ENCODE data around the gene WDR93.

Gene WDR93

DNA sequence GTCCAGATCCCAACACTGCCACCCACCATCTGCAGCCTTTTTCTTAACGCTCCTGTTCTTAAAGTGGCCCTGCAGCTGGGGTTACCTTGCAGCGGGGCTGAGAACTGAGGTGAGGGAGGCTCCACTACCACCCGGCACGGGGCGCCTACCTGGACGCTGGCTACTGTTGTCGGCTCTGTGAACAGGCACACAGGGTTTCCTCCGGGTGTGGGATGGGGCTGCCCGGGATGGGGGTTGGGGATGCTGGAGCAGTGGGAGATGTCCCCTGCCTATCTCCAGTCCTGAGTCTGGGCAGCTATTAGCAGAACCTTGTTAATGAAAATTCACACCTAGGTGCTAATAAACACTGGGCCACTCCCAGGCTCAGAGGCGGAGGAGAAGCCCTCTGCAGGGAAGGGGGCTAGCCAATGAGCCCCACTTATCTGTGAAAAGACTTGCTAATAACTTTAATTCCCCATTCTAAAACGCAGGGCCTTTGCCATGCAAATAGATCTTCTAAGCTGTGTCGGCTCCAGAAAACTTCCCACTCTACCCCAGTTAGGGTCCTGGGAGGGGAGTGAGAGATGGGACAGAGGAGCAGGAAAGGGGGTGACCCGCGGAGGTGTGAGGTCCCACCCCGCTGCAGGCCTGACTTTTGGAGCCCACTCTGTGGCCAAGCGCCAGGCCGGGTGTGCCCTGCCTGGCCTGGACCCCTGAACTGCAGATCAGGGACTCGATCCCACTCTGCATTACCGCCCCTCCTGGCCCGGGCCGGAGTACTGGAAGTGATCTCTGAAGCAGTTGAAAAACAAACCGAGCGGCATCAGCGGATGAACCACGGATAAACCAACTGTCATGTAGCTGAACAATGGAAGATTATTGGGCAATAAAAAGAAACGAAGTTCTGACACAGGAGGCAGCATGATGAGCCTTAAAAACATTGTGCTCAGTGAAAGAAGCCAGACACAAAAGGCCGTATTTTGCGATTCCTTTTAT is 57.4 kb downstream of the WDR93 start:
- Histone ChIP-seq H4K5ac (ENCODE audit: low read length) (no peak overlapping the region), H3K23ac (ENCODE audit: low read length) (no peak overlapping the region), H4K8ac (ENCODE audit: low read depth, low read length) (no peak overlapping the region), H2BK15ac (replicated peaks; ENCODE audit: low read depth) (no peak overlapping the region), H3K4me2 (ENCODE audit: low read length) (peak overlapping the region; percentile 49), H3K36me3 (ENCODE audit: control insufficient read depth, insufficient read depth, low read length) (no peaks in the 10 kb centered on the region), H2AK5ac (ENCODE audit: low read length) (no peak overlapping the region), H3K79me2 (ENCODE audit: control insufficient read depth, insufficient read depth, low read length) (peaks cover 13% of the 10 kb centered on the region), H3K18ac (ENCODE audit: low read length) (peak overlapping the region; percentile 85), H3K79me1 (ENCODE audit: low read length) (peaks cover 2% of the 10 kb centered on the region), H3K27ac (ENCODE audit: low read depth, low read length) (peak overlapping the region; percentile 25), H3K56ac (ENCODE audit: low read length) (peak overlapping the region; percentile 95), H2BK5ac (ENCODE audit: low read length) (peak overlapping the region; percentile 3), H3K27me3 (ENCODE audit: insufficient read depth, low read length, poor library complexity) (peaks cover 8% of the 10 kb centered on the region), H3K4me1 (ENCODE audit: control insufficient read depth, low read depth, low read length) (peaks cover 11% of the 10 kb centered on the region), H3K4ac (ENCODE audit: low read depth, low read length) (no peak overlapping the region), H3K4me3 (ENCODE audit: low read length) (peak overlapping the region; percentile 39), H3K9ac (ENCODE audit: low read length) (peak overlapping the region; percentile 88), H2BK120ac (ENCODE audit: low read depth, low read length) (no peak overlapping the region)
- no CpG with 5 or more reads among the region's 28 CpGs for WGBS (ENCODE audit: extremely low coverage, insufficient coverage, low lambda C conversion rate)
- peak; percentile 91 for DNase-seq

DNA sequence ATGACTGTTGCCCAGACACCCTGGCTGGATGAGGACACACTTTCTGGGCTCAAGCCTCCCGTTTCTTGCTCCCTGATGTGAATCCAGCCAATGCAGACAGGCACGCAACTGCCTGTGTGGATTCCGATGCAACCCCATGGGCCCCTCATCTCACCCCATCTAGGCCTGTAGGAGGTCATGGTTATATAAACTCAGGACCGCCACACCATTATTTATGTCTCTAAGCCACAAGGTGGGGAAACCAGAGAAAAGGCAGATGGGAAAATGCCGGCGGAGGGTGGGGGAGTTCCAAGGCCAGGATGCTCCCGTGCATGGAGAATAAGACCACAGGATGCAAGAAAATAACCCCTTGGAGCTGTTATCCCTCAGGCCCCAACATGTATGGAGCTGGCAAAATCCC is 58.4 kb downstream of the WDR93 start:
- Histone ChIP-seq H3K56ac (ENCODE audit: low read length) (peak overlapping the region; percentile 95), H3K4me2 (ENCODE audit: low read length) (peak overlapping the region; percentile 49), H3K18ac (ENCODE audit: low read length) (no peak overlapping the region), H2AK5ac (ENCODE audit: low read length) (peak overlapping the region; percentile 75), H3K79me2 (ENCODE audit: control insufficient read depth, insufficient read depth, low read length) (peaks cover 13% of the 10 kb centered on the region), H2BK5ac (ENCODE audit: low read length) (no peak overlapping the region), H4K5ac (ENCODE audit: low read length) (no peak overlapping the region), H3K79me1 (ENCODE audit: low read length) (peaks cover 2% of the 10 kb centered on the region), H3K4ac (ENCODE audit: low read depth, low read length) (no peak overlapping the region), H2BK120ac (ENCODE audit: low read depth, low read length) (no peak overlapping the region), H4K8ac (ENCODE audit: low read depth, low read length) (no peak overlapping the region), H2BK15ac (replicated peaks; ENCODE audit: low read depth) (no peak overlapping the region), H3K23ac (ENCODE audit: low read length) (no peak overlapping the region), H3K27ac (ENCODE audit: low read depth, low read length) (no peak overlapping the region), H3K4me3 (ENCODE audit: low read length) (peak overlapping the region; percentile 53), H3K4me1 (ENCODE audit: control insufficient read depth, low read depth, low read length) (peaks cover 11% of the 10 kb centered on the region), H3K9ac (ENCODE audit: low read length) (peak overlapping the region; percentile 88), H3K27me3 (ENCODE audit: insufficient read depth, low read length, poor library complexity) (peaks cover 8% of the 10 kb centered on the region), H3K36me3 (ENCODE audit: control insufficient read depth, insufficient read depth, low read length) (no peaks in the 10 kb centered on the region)
- no peak for DNase-seq
- no CpG with 5 or more reads among the region's 7 CpGs for WGBS (ENCODE audit: extremely low coverage, insufficient coverage, low lambda C conversion rate)

DNA sequence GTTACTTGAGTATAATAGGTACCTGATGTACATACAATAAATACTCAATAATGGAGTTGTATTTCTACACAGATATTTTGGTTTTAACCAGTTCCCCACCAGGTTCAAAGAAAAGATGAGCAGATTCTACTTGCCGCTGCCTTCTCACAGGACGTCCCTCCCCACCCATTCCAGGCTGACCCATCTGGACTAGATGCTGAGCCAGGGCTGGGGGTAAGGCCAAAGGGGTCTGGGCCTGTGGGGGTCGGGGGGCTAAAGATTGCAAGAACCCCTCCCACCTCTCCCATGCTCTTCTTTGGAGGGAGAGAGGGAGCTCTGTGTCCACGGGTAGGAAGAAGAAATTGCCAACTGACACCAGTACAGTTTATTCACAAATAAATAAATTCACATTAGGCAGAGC is 58.9 kb downstream of the WDR93 start:
- Histone ChIP-seq H3K4me2 (ENCODE audit: low read length) (peak overlapping the region; percentile 77), H3K79me1 (ENCODE audit: low read length) (peaks cover 2% of the 10 kb centered on the region), H3K4me1 (ENCODE audit: control insufficient read depth, low read depth, low read length) (peaks cover 11% of the 10 kb centered on the region), H2BK120ac (ENCODE audit: low read depth, low read length) (no peak overlapping the region), H3K18ac (ENCODE audit: low read length) (no peak overlapping the region), H3K36me3 (ENCODE audit: control insufficient read depth, insufficient read depth, low read length) (no peaks in the 10 kb centered on the region), H3K56ac (ENCODE audit: low read length) (peak overlapping the region; percentile 95), H3K23ac (ENCODE audit: low read length) (peak overlapping the region; percentile 83), H3K27ac (ENCODE audit: low read depth, low read length) (no peak overlapping the region), H3K79me2 (ENCODE audit: control insufficient read depth, insufficient read depth, low read length) (peaks cover 13% of the 10 kb centered on the region), H2BK15ac (replicated peaks; ENCODE audit: low read depth) (no peak overlapping the region), H4K5ac (ENCODE audit: low read length) (no peak overlapping the region), H3K4ac (ENCODE audit: low read depth, low read length) (no peak overlapping the region), H4K8ac (ENCODE audit: low read depth, low read length) (no peak overlapping the region), H3K27me3 (ENCODE audit: insufficient read depth, low read length, poor library complexity) (peaks cover 8% of the 10 kb centered on the region), H2BK5ac (ENCODE audit: low read length) (no peak overlapping the region), H3K4me3 (ENCODE audit: low read length) (peak overlapping the region; percentile 53), H3K9ac (ENCODE audit: low read length) (peak overlapping the region; percentile 88), H2AK5ac (ENCODE audit: low read length) (no peak overlapping the region)
- no peak for DNase-seq
- no CpG with 5 or more reads among the region's 4 CpGs for WGBS (ENCODE audit: extremely low coverage, insufficient coverage, low lambda C conversion rate)

DNA sequence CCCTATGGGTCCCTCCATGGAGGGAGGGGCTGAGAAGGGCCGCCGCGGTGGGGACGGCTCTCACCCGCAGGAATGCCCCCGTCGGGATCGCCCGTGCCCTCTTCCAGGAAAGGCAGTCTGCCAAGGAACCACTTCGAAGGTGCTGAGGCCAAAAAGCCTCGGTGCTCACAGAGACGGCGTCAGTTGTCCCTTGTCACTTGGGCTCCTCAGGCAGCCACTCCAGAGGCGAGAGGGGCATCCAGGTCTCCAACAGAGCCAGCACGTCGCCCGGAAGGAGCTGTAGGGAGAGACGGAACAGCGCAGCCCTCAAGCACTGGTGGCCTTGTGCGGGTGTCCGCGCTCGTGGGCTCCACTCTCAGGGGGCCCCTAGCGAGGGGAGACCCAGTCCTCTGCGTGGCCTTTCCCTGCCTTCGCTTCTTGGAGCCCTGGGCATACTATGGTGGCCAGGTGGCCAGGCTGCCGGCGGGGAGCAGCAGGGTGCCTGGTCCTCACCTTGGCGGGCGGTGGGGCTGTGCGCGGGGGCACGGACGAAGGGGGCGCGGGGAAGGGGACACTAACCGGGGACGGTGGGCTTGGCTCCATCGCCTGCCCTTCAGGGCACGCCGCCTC is 59.4 kb downstream of the WDR93 start:
- H3K27ac ChIP-seq (ENCODE audit: low read depth, low read length): no peak overlapping the region
- H2BK5ac ChIP-seq (ENCODE audit: low read length): peak overlapping the region; percentile 38
- H3K18ac ChIP-seq (ENCODE audit: low read length): peak overlapping the region; percentile 53
- H2AK5ac ChIP-seq (ENCODE audit: low read length): no peak overlapping the region
- H3K79me2 ChIP-seq (ENCODE audit: control insufficient read depth, insufficient read depth, low read length): peaks cover 13% of the 10 kb centered on the region
- H3K4ac ChIP-seq (ENCODE audit: low read depth, low read length): no peak overlapping the region
- H3K9ac ChIP-seq (ENCODE audit: low read length): peak overlapping the region; percentile 88
- peak overlapping the region; percentile 83 for H3K23ac ChIP-seq (ENCODE audit: low read length)
- no peak overlapping the region for H4K5ac ChIP-seq (ENCODE audit: low read length)
- peak overlapping the region; percentile 53 for H3K4me3 ChIP-seq (ENCODE audit: low read length)
- H3K4me2 ChIP-seq (ENCODE audit: low read length): peak overlapping the region; percentile 77
- DNase-seq: no peak
- peaks cover 11% of the 10 kb centered on the region for H3K4me1 ChIP-seq (ENCODE audit: control insufficient read depth, low read depth, low read length)
- H4K8ac ChIP-seq (ENCODE audit: low read depth, low read length): no peak overlapping the region
- peaks cover 2% of the 10 kb centered on the region for H3K79me1 ChIP-seq (ENCODE audit: low read length)
- no peak overlapping the region for H2BK120ac ChIP-seq (ENCODE audit: low read depth, low read length)
- no peak overlapping the region for H2BK15ac ChIP-seq (replicated peaks; ENCODE audit: low read depth)
- no peaks in the 10 kb centered on the region for H3K36me3 ChIP-seq (ENCODE audit: control insufficient read depth, insufficient read depth, low read length)
- no CpG with 5 or more reads among the region's 41 CpGs for WGBS (ENCODE audit: extremely low coverage, insufficient coverage, low lambda C conversion rate)
- peaks cover 8% of the 10 kb centered on the region for H3K27me3 ChIP-seq (ENCODE audit: insufficient read depth, low read length, poor library complexity)
- H3K56ac ChIP-seq (ENCODE audit: low read length): peak overlapping the region; percentile 95

DNA sequence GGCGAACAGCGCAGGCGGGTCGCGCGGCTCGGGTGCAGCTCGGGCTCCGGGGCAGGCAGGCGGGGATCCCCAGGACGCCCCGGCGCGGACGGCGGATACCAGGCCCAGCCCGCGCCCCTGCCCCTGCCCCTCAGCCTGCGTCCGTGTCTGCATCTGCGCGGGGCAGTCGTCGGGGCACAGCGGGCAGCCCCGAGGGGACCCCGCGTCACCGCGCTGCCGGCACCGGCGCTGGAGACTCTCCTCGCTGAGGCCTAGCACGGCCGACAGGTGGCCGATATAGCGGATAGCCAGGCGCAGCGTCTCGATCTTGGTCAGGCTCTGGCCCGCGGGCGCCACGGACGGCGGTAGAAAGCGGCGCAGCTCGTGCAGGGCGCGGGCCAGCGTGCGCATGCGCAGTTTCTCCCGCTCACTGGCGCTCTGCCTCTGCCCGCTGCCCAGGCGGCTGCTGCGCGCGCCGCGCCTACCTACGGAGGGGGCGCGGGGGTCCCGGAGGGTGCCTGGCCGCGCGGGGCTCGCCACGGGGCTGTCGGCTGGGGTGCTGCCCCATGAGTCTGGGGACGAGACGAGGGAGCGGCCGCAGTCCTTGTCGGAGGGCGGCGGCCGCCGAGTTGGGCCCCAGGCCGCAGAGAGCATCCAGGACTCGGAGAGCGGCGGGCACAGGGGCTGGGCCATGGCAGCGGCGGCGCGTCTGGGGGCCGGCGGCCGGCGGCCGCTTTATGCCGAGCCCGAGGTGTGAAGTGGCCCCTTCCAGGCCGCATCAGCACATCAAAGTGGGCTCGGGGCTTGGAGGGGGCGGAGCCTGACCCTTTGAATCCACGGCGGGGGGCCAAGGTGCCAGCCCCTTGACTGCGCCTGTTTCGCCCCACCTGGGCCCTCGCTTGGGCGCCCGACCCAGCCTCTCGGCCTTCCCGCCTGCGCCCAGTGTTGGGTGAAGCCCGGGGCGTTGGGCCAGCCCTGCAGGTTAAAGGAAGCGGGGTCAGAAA is 60.2 kb downstream of the WDR93 start, which contains the start of gene MESP1:
Gene MESP1, minus strand, starts transcription at position 690 of the 983 bp plus-strand sequence. Its CDS starts 18 bp downstream, at position 672.
- WGBS (ENCODE audit: extremely low coverage, insufficient coverage, low lambda C conversion rate): no CpG with 5 or more reads among the region's 114 CpGs
- Histone ChIP-seq H3K4ac (ENCODE audit: low read depth, low read length) (peak within 1 kb of the TSS; percentile 24), H2AK5ac (ENCODE audit: low read length) (peak within 1 kb of the TSS; percentile 3), H3K4me3 (ENCODE audit: low read length) (peak within 1 kb of the TSS; percentile 53), H3K36me3 (ENCODE audit: control insufficient read depth, insufficient read depth, low read length) (no peaks in the 10 kb centered on the region), H3K27me3 (ENCODE audit: insufficient read depth, low read length, poor library complexity) (peaks cover 8% of the 10 kb centered on the region), H3K27ac (ENCODE audit: low read depth, low read length) (no peak within 1 kb of the TSS), H2BK120ac (ENCODE audit: low read depth, low read length) (no peak within 1 kb of the TSS), H3K56ac (ENCODE audit: low read length) (peak within 1 kb of the TSS; percentile 95), H4K8ac (ENCODE audit: low read depth, low read length) (no peak within 1 kb of the TSS), H3K79me1 (ENCODE audit: low read length) (peaks cover 2% of the 10 kb centered on the region), H3K4me1 (ENCODE audit: control insufficient read depth, low read depth, low read length) (peaks cover 11% of the 10 kb centered on the region), H3K18ac (ENCODE audit: low read length) (peak within 1 kb of the TSS; percentile 53), H3K4me2 (ENCODE audit: low read length) (peak within 1 kb of the TSS; percentile 77), H3K23ac (ENCODE audit: low read length) (peak within 1 kb of the TSS; percentile 83), H3K9ac (ENCODE audit: low read length) (peak within 1 kb of the TSS; percentile 88), H2BK5ac (ENCODE audit: low read length) (peak within 1 kb of the TSS; percentile 38), H2BK15ac (replicated peaks; ENCODE audit: low read depth) (no peak within 1 kb of the TSS), H3K79me2 (ENCODE audit: control insufficient read depth, insufficient read depth, low read length) (peaks cover 13% of the 10 kb centered on the region), H4K5ac (ENCODE audit: low read length) (no peak within 1 kb of the TSS)
- peak; percentile 95 for DNase-seq
